Stimulated activated CD4-positive, alpha-beta T cell treated with anti-CD3 and anti-CD28 coated beads, TNF-alpha, amount 100 ng/mL, for 48 hours (primary cell): ENCODE data around the gene SLC25A13.

Source experiments
- DNase-seq, 3 donors: peaks; one replicate each; pipeline ENCODE4 v3.0.0-alpha.2; 2020; ENCODE audit warnings: low read depth in 3 of 3

Gene SLC25A13

DNA sequence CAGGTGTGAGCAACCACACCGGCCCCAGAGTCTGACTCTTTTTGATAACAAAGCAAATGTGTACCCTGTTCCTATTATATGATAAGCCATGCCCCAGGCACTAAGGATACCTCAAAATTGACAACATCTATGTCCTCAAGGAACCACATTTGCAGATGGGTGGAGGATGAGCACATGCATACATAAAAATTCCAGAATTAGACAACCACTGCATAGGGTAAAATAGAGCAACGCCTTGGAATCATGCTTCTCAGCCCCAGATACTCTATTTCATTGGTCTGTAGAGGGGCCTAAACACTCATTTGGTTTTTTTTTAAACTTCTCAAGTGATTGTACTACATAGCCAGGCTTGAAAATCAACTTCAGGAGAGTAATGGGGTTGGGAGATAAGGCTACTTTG lies 78.7 kb downstream of the SLC25A13 start:
- DNase-seq: no peak

DNA sequence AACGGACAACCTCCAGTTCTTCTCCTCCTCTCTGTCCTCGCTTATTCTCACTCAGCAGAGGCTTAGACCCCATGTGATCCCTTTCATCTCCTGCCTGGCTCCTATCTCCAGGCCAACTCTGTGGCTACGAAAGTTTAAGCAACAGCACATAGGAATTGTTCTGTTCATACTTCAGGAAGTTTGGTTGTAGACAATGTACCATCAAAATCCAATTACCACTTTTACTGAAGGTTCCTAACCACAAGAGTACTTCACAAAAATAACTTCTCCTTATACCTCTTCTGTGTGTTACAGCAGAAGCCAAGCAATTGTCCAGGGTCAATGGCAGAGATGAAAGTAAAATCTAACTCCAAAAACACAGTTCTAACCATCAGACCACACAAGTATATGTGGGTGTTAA lies 80.0 kb downstream of the SLC25A13 start:
- DNase-seq: no peak

DNA sequence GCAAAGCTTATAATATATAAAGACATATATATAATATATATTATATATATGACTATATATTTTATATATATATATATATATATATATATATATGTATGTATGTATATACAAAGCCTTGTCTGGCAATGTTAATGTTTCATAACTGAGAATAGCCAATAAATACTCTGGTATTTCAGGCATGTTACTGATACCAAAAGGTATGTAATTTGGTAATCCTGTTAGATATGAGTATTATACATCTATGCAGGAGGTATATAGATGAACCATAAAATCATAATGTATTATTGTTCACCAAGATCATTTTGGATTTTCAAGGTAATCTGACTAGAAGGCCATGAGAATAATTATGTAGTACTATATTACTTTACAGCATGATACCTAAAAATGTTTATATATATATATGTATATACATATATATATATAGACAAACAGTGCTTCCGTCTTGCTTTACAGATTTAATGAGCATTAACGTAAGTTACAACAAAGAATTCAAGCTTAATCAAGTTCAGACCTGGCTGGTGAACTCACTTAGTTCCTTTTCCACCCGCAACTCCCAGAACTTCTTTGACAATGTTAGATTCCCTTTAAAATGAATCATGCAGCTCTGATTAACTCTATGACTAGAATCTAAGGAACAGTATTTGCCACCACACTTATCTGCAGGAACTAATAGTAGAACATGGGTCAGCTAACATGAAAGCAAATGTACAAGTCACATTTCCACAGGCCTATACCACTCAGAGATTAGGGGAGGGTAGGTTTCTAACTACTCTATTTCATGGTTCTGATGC lies 82.7 kb downstream of the SLC25A13 start:
- no peak for DNase-seq

DNA sequence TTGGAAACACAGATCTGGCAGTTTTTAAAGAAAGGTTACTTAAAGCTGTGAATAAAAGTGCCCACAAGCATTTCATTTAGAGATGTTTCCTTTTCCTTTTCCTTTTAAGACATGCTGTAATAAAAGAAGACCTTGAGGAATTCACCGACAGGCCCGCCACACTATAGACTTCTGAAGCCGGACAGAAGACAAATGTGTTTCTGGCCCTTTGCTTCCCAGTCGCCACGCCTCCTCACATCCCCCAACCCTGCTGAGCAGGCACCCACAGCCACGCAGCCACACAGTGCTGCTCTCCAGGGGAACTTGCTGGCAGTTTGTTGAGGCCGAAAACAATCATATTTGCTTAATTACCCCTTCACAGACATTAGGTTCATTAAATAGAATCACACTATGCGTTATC lies 83.4 kb downstream of the SLC25A13 start:
- DNase-seq: no peak

DNA sequence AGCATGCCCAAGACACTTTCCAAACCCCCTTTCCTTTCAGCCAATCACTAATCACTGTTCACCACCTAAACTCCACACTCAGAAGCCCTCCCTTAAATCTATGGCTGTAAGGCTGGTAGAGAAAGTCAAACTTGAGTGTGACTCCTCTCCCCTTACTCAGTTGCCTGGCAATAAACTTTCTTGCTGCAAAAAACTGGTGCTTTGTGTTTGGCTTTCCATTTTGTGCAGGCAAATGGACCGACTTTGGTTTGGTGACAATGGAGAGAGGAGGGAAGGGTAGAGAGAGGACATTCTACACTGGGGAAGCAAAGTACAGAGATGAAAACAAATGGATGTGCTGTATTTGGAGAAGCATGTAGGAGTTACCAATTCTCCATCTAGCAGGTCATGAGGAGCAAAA lies 84.9 kb downstream of the SLC25A13 start:
- no peak for DNase-seq

DNA sequence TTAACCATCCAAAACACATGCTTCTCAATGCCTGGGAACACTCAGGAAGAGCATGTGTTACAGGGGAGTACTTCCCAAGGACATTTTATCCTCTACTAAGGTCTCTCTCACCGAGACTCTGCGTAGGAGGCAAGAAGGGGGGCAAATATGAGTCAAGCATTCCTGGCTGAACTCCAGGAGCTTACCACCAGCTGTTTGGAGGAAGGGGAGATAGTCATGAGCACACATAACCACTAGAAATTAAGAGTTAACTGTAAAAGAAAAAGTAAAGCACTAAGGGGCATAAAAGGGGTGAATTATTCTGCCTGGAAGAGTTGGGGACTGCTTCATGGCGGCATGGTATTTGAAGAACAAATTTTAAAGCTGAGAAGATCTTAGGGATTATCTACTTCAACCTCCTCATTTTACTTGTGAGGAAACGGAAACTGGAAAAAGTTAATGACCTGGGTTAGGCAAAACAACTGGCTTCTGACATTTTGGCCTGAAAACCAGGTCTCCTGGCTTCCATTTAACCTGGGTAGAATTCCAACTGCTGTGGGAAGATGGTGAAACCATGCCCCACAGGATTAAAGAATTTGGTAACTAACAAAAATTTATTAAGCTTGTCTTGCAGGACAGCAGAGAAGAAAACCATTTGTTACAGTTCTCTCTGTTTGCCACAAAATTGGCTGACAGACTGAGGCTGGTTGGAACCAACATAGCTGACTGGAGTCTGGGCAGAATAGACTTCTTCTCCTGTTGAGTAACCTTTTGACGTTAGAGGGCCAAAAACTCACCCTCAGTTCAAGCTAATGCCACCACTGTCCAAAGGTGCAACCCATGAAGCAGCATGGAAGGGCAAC lies 85.5 kb downstream of the SLC25A13 start:
- DNase-seq: no peak

DNA sequence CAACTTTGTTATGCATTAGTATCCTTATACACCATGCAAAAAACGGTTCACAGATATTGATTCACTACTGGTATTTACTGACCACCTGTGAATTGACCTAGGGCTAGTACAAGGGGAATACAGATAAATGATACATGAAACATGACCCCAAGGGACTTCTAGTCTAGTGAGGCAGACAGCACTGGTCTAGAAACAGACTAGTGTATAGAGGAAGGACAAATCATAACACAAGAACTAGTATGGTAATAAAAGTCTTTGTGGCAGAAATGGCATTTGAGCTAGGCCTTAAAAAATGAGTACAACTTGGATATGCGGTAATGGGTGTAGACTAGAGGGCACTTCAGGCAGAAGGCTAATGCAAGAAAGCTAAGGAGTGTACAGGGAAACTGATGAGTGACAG lies 86.6 kb downstream of the SLC25A13 start:
- DNase-seq: no peak

DNA sequence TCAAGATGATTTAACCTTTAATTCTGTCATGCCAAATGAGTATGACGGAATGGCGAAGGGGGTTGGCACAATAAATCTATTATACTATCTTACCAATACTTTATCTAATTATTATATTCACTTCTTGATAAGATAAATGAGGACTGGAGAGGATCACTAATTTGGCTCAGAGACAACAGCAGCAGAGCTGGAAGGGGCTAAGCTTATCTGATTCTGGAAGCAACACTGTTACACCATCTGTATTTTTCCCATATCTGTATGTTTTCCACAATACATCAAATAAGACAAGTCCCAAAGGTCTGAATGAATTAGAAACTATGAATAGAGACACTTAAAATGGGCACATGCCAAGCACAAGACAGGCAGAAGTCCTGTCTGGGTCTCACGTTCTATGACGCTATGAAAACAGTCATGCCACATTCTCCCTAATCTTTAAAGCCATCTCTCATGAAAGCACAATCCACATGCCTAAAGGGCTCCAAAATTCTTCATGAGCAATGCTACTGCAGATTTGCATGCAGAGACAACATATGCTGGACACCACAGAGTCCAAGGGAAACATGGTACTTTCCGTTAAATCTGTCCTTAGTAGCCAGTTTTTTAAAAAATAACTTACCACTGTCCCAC lies 88.3 kb downstream of the SLC25A13 start:
- no peak for DNase-seq

DNA sequence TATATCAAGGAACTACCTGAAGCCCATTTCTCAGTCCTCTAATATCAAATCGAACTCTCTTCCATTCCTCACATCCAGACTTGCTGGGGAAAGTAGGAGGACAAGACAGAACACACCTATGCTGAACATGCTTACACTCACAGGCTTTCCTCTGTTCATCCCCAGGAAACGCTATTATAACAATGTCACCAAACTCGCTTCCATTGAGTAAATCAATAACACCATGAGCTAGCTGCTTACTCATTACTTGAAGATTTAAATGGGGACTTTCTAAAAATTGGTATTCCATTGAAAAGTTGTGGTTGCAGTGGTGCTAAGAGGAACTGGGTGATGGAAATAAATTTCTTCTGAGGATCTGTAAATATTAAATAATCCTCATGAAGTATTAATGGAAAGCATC lies 88.8 kb downstream of the SLC25A13 start:
- no peak for DNase-seq

DNA sequence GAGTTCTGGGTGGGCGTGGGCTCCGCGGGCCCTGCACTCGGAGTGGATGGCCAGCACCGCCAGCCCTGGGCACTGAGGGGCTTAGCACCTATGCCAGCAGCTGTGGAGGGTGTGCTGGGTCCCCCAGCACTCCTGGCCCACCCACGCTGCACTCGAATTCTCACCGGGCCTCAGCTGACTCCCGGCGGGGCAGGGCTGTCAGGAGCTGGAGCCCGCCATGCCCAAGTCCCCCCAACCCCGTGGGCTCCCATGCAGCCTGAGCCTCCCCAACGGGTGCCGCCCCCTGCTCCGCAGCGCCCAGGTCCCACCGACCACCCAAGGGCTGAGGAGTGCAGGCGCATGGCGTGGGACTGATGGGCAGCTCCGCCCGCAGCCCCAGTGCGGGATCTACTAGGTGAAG lies 93.1 kb downstream of the SLC25A13 start:
- no peak for DNase-seq

DNA sequence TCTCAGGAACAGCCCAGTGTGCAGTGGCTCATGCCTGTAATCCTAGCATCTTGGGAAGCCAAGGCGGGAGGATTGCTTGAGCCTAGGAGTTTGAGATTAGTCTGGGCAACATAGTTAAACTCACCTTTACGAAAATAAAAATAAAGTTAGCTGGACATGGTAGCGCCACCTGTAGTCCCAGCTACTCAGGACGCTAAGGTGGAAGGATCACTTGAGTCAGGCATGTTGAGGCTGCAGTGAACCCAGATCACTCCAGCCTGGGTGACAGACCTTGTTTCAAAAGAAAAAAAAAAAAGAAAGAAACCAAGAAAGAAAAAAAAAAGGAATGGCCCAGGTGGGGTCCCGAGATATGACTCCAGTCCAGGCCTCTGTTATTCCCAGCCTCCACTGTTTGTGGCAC lies 96.6 kb downstream of the SLC25A13 start:
- DNase-seq: no peak

DNA sequence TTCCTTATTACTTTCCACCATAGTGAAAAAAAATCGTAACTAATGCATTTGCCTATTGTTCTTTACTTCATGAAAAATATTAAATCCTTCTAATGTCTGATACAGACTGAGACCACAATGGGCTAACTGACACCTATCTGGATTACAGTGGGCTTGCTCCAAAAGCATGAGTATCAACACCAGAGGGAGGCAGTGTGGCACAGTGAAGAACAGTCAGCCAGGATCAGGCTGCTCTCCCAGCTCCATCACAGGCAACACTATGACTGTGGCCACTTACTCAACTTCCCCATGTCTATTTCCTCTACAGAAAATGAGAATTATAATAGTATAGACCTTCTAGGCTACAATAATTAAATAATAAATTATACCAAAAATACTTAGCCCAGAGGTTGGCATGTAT lies 97.2 kb downstream of the SLC25A13 start:
- DNase-seq: no peak

DNA sequence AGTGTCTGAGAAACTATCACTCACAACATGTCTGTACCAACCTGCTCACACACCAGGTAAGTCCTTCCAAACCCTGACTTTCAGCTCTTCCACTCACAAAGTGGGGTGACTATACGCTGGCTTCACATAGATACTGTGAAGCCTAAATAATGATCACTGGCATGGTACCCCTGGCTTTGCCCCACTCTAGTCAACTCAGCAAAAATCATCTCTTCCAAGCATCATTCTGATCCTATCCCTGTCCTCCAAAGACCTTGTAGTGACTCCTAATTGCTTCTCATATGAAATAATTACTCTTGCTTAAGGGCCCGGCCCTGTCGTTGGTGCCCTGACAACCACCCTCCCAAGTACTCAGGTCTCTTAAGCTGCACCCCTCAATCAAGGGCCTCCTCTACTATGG lies 97.8 kb downstream of the SLC25A13 start:
- no peak for DNase-seq

DNA sequence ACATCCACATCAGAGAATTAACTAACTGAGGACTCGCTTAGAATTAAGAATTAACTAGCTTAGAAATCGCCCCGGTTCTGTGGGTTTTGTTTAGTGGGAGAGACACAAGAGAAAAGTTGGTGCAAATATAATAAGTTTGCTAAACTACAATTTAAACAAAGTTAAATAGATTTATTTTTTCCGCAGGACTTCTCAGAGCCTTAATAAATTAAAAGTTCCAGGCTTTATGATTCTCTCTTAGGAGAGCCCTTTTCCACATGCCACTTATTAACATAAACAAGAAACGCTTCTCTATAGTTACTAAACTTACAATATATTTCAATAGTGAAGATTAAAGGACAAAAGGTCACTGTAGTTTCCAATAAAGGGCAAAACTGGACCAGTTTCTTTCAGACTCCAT lies 100.0 kb downstream of the SLC25A13 start:
- no peak for DNase-seq

DNA sequence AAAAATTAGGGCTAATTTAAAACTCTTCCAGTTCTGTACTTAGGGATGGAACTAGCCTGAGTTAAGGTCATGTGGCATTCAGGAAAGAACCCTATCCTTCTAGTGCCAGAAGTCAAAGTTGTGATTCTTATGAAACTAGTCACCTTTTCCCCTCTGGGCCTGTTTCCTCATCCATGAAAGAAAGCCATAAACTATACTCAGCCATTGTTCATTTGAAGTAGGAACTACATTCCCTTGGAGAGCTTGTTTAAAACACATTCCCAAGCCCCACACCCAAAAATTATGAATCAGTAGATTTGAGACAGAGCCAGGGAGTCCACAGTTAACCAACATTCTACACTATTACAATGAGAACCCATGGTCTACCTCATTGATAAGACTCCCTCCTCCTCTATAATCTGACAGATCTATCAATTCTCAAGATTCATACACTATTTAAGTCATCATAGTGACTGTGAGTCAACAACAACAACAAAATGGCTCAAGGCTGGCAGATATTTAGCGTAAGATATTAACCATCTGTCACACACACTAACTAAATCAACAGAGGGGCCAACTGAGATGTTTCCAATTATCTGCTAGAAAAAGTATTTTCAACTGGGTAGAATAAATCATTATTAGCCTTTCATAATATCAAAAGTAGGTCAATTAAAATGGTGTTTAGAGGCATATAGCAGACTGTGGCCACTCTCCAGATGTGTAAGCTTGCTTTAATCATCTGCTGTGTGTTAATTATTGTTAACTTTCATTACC lies 102.3 kb downstream of the SLC25A13 start:
- DNase-seq: no peak

DNA sequence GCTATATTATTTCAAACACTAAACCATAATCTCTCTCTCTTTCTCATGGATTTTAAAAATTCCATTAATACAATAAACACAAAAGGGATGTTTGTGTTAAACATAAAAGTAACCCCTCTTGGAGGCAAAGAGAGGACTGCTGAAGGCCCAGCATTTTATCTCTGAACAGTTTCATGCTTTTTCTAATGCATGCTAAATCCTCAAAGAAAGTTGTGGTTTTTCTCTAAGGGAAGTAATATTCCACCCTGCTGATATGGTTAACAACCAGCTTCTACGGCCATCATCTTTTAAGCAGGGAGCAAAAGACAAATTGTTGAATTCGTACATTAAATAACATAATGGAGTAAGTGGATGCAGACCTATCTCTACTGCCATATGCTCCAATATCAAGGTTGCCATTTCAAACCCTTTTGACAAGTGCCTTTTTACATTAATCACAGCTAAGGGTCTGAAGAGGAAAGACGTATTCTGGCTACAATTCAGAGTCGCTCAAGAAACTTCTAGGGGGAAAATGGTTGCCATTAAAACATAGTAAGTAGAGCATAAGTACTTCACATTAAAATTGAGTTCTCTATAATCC lies 103.1 kb downstream of the SLC25A13 start:
- no peak for DNase-seq

DNA sequence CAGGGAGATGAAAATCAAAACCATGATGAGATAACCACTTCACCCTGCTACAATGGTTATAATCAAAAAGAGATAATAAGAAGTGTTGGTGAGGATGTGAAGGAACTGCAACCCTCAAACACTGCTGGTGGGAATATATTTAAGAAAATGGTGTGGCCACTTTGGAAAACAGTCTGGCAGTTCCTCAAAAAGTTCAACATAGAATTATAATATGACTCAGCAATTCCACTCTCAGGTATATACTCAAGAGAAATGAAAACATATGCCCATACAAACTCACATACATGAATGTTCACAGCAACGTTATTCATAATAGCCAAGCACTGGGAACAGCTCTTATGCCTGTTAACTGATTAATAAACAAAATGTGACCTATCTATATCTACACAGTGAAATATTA lies 104.8 kb downstream of the SLC25A13 start:
- no peak for DNase-seq

DNA sequence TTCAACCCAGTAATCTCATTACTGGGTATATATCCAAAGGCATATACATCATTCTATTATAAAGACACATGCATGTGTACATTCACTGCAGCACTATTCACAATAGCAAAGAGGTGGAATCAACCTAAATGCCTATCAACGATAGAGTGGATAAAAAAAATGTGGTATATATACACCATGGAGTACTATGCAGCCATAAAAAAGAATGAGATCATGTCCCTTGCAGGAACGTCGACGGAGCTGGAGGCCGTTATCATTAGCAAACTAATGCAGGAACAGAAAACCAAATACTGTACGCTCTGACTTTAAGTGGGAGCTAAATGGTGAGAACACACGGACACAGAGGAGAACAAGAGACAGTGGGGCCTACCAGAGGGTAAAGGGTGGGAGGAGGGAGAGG lies 105.5 kb downstream of the SLC25A13 start:
- DNase-seq: no peak

DNA sequence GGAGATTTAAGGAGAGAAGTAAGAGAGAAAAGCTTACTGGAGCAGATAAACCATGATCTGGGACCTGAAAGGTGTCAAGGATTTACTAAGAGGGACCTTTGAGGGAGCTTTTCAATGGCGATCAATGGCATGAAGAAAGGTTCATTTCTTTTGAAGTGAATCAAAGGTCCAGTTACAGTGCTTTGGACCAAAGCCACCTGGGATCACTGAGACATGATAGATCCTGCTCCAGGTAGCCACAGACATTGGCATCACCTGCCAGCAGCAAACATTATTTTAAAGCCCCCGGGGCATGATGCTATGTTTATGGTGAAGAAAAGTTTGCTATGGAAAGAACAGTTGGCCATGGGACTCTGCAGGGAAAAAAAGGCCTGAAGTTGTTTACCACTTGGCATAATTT lies 109.4 kb downstream of the SLC25A13 start:
- no peak for DNase-seq

DNA sequence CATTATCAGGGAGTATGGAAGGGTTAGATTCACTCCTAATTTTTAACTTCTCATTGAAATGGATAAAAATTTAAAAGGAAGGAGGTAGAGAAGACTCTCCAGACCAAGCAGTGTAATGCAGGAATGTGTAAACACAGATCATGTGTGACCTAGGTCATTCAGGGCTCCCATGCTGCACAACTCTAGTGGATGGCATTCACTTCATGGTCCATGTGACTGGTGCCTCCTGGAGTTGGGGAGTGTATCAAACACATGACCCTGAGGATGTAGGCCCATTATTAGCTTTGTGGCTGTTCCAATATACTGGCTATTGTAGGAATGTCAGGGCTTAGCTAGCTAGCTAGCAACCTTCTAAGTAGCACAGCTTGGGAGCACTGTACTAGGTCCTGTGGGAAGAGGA lies 109.9 kb downstream of the SLC25A13 start:
- DNase-seq: no peak

DNA sequence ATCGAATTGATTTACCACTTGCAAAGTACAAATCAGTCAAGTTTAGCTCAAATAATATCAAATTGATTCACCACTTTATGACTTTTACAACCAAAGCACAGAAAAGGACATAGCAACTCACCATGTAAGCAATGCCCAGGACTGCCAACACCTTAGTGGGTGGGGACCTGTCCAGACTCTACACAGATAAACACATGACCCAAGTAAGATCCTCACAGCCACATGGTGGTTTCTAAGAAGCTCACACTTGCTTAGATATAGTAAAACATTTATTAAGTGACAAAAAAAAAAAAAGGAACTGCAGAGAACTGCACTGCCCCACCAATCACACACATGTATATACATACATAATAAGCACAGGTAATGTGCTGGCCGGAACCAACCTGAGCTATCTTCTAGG lies 116.2 kb downstream of the SLC25A13 start:
- DNase-seq: no peak

DNA sequence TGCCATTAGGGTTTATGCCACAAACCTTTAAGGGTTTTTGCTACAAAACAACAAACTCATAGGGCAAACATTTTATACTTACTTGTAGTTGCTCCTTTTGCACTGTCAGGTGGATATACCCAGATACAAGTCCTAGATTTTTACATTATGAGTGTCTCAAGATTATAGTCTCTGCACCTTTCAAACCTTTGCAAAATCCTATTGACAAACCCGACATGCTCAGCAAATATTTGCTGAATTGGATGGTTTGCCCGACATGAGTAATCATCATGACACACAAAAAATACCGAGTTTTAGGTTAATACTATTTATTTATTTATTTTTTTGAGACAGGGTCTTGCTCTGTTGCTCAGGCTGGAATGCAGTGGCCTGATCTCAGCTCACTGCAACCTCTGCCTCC lies 117.3 kb downstream of the SLC25A13 start:
- no peak for DNase-seq
